CD8-positive, alpha-beta memory T cell (primary cell): ENCODE results near the gene LCN9. TPM values are rescaled to one million over a fixed set of nuclear protein-coding genes. Genes with fewer than 3 reads are reported as not detected.
A peak's percentile ranks its signal among the peaks of the same experiment; 100 is the strongest.

Experiments
- CTCF ChIA-PET: fragments of 350-600 bp; sonication (Branson Sonifier 250); formaldehyde crosslinking; loops from one replicate; lab custom pipeline; 2021; ENCODE audit warnings: antibody characterized with exemption; lab: Charles Lee
- POLR2A ChIA-PET: fragments of 350-600 bp; sonication (Branson Sonifier 250); formaldehyde crosslinking; loops from one replicate; lab custom pipeline; 2021; ENCODE audit warnings: antibody characterized with exemption; lab: Charles Lee
- DNase-seq, 5 donors: peaks; one replicate each; pipeline versions ENCODE4 v3.0.0 to v3.0.0-alpha.2; 2020 to 2022; ENCODE audit warnings: mixed read lengths in 1 of 5
- H3K27ac ChIP-seq: one replicate; pipeline ENCODE4 v1.7.0; 2013; ENCODE audit warnings: low read depth, mild to moderate bottlenecking, low read length, moderate library complexity
- H3K27me3 ChIP-seq: 2 replicates; pipeline ENCODE4 v1.7.0; 2013; ENCODE audit warnings: low read length, mild to moderate bottlenecking; ENCODE audit not compliant: insufficient read depth, poor library complexity, severe bottlenecking
- H3K36me3 ChIP-seq: 2 replicates; pipeline ENCODE4 v1.7.0; 2013; ENCODE audit warnings: mild to moderate bottlenecking, low read length, moderate library complexity; ENCODE audit not compliant: insufficient read depth
- H3K4me1 ChIP-seq: 2 replicates; pipeline ENCODE4 v1.7.0; 2013; ENCODE audit warnings: mild to moderate bottlenecking, low read length, moderate library complexity; ENCODE audit not compliant: insufficient read depth
- H3K4me3 ChIP-seq: 2 replicates; pipeline ENCODE4 v1.7.0; 2013; ENCODE audit warnings: mild to moderate bottlenecking, low read length
- H3K9me3 ChIP-seq: 2 replicates; pipeline ENCODE4 v1.7.0; 2013; ENCODE audit warnings: mild to moderate bottlenecking, low read length
- H3K27ac Mint-ChIP-seq, 8 donors: one replicate each; pipeline ENCODE4 v1.8.0; 2020 to 2021; ENCODE audit warnings: mixed read lengths in 8 of 8, mild to moderate bottlenecking in 6 of 8, inconsistent platforms in 3 of 8, moderate library complexity in 3 of 8
- H3K27me3 Mint-ChIP-seq, 2 donors: one replicate each; pipeline ENCODE4 v1.8.0; 2020 to 2021; ENCODE audit warnings: mixed read lengths in 2 of 2, mild to moderate bottlenecking in 1 of 2, moderate library complexity in 1 of 2
- H3K36me3 Mint-ChIP-seq, 3 donors: one replicate each; pipeline ENCODE4 v1.8.0; 2020 to 2021; ENCODE audit warnings: mixed read lengths in 3 of 3, inconsistent platforms in 1 of 3, mild to moderate bottlenecking in 1 of 3
- H3K4me1 Mint-ChIP-seq, 3 donors: one replicate each; pipeline ENCODE4 v1.8.0; 2020 to 2021; ENCODE audit warnings: mixed read lengths in 3 of 3, inconsistent platforms in 1 of 3, mild to moderate bottlenecking in 1 of 3
- H3K4me3 Mint-ChIP-seq, 7 donors: one replicate each; pipeline ENCODE4 v1.8.0; 2020 to 2021; ENCODE audit warnings: mixed read lengths in 7 of 7, mild to moderate bottlenecking in 6 of 7, moderate library complexity in 4 of 7, inconsistent platforms in 2 of 7
- H3K9me3 Mint-ChIP-seq, 5 donors: one replicate each; pipeline ENCODE4 v1.8.0; 2020 to 2022; ENCODE audit warnings: mixed read lengths in 5 of 5, mild to moderate bottlenecking in 3 of 5, moderate library complexity in 2 of 5, inconsistent platforms in 1 of 5
- polyA plus RNA-seq: library from polyadenylated mRNA; unstranded; fragments of 300-500 nt; fragmentation: Illumina TruSeq; gene quantifications from one replicate; pipeline ENCODE4 v1.2.3, GENCODE V29; 2021
- total RNA-seq, 2 experiments: library from RNA; stranded (reverse); gene quantifications; one replicate each; pipeline ENCODE4 v1.2.3, GENCODE V29; 2021

LCN9 gene
- total and polyA plus RNA-seq, 3 experiments from 2014 or later, result not detected

GRCh38 chr9:135707252-135708138, 44.4 kb downstream of the LCN9 start:
- H3K27me3 Mint-ChIP-seq, result peaks cover 10 to 11% of the 10 kb centered on the region in 2 donors
- Histone ChIP-seq H3K27ac (no peak overlapping the region), H3K36me3 (no peaks in the 10 kb centered on the region), H3K27me3 (peaks cover 10% of the 10 kb centered on the region), H3K4me3 (no peak overlapping the region), H3K9me3 (no peaks in the 10 kb centered on the region), H3K4me1 (no peaks in the 10 kb centered on the region)
- DNase-seq, result no peak
- H3K27ac Mint-ChIP-seq, result no peak overlapping the region
- H3K36me3 Mint-ChIP-seq, result no peaks in the 10 kb centered on the region
- H3K4me1 Mint-ChIP-seq, result no peaks in the 10 kb centered on the region
- H3K4me3 Mint-ChIP-seq, result no peak overlapping the region
- ChIA-PET CTCF (no interaction called here), POLR2A (no interaction called here)
- H3K9me3 Mint-ChIP-seq, result no peaks in the 10 kb centered on the region

- ChIA-PET POLR2A (no interaction called here), CTCF (no interaction called here)
- no peaks in the 10 kb centered on the region for H3K9me3 Mint-ChIP-seq
- no peak overlapping the region for H3K27ac ChIP-seq
- H3K4me3 Mint-ChIP-seq, result no peak overlapping the region
- H3K36me3 Mint-ChIP-seq, result no peaks in the 10 kb centered on the region
- H3K27me3 Mint-ChIP-seq, result peaks cover 11 to 13% of the 10 kb centered on the region in 2 donors
- H3K4me3 ChIP-seq, result no peak overlapping the region
- no peaks in the 10 kb centered on the region for H3K4me1 Mint-ChIP-seq
- H3K9me3 ChIP-seq, result no peaks in the 10 kb centered on the region
- peaks cover 5% of the 10 kb centered on the region for H3K27me3 ChIP-seq
- H3K4me1 ChIP-seq, result no peaks in the 10 kb centered on the region
- no peak overlapping the region for H3K27ac Mint-ChIP-seq
- no peak for DNase-seq
- no peaks in the 10 kb centered on the region for H3K36me3 ChIP-seq
These were observed 45.1 kb downstream of the LCN9 start for GRCh38 chr9:135708164-135708563.

- Histone ChIP-seq H3K27ac (no peak overlapping the region), H3K9me3 (no peaks in the 10 kb centered on the region), H3K4me3 (no peak overlapping the region), H3K36me3 (no peaks in the 10 kb centered on the region), H3K4me1 (no peaks in the 10 kb centered on the region), H3K27me3 (peaks cover 5% of the 10 kb centered on the region)
- CTCF ChIA-PET, result no interaction called here
- no peak overlapping the region for H3K27ac Mint-ChIP-seq
- no peaks in the 10 kb centered on the region for H3K36me3 Mint-ChIP-seq
- H3K27me3 Mint-ChIP-seq, result peaks cover 20 to 28% of the 10 kb centered on the region in 2 donors
- H3K9me3 Mint-ChIP-seq, result no peaks in the 10 kb centered on the region
- POLR2A ChIA-PET, result no interaction called here
- peaks cover 0 to 8% (median 0%) of the 10 kb centered on the region in 3 donors for H3K4me1 Mint-ChIP-seq
- no peak for DNase-seq
- no peak overlapping the region for H3K4me3 Mint-ChIP-seq
These were observed 48.3 kb downstream of the LCN9 start for GRCh38 chr9:135711391-135711790.

- no peak overlapping the region for H3K4me3 ChIP-seq
- H3K4me3 Mint-ChIP-seq, result no peak overlapping the region
- H3K9me3 Mint-ChIP-seq, result no peaks in the 10 kb centered on the region
- H3K36me3 Mint-ChIP-seq, result no peaks in the 10 kb centered on the region
- ChIA-PET CTCF (no interaction called here), POLR2A (no interaction called here)
- H3K36me3 ChIP-seq, result no peaks in the 10 kb centered on the region
- H3K27me3 Mint-ChIP-seq, result peaks cover 22 to 33% of the 10 kb centered on the region in 2 donors
- H3K27ac Mint-ChIP-seq, result no peak overlapping the region
- H3K9me3 ChIP-seq, result no peaks in the 10 kb centered on the region
- peaks cover 0 to 8% (median 0%) of the 10 kb centered on the region in 3 donors for H3K4me1 Mint-ChIP-seq
- no peak for DNase-seq
- no peaks in the 10 kb centered on the region for H3K4me1 ChIP-seq
- peaks cover 5% of the 10 kb centered on the region for H3K27me3 ChIP-seq
- no peak overlapping the region for H3K27ac ChIP-seq
These were observed 48.8 kb downstream of the LCN9 start for GRCh38 chr9:135711881-135712280.

- Histone ChIP-seq H3K4me1 (no peaks in the 10 kb centered on the region), H3K36me3 (no peaks in the 10 kb centered on the region), H3K9me3 (no peaks in the 10 kb centered on the region), H3K27me3 (peaks cover 5% of the 10 kb centered on the region), H3K27ac (no peak overlapping the region), H3K4me3 (no peak overlapping the region)
- POLR2A ChIA-PET, result no interaction called here
- Mint-ChIP-seq H3K4me1 (peaks cover 0 to 8% (median 0%) of the 10 kb centered on the region in 3 donors), H3K36me3 (no peaks in the 10 kb centered on the region), H3K27me3 (peaks cover 22 to 38% of the 10 kb centered on the region in 2 donors), H3K9me3 (no peaks in the 10 kb centered on the region), H3K4me3 (peak overlapping the region in 1 of 7 donors; percentile 56), H3K27ac (no peak overlapping the region)
- CTCF ChIA-PET, result no interaction called here
- DNase-seq, result no peak
These were observed 49.6 kb downstream of the LCN9 start for GRCh38 chr9:135712613-135713295.

GRCh38 chr9:135714242-135715055, 51.3 kb downstream of the LCN9 start:
- ChIA-PET POLR2A (no interaction called here), CTCF (no interaction called here)
- Histone ChIP-seq H3K27me3 (peaks cover 5% of the 10 kb centered on the region), H3K9me3 (no peaks in the 10 kb centered on the region), H3K4me3 (no peak overlapping the region), H3K4me1 (no peaks in the 10 kb centered on the region), H3K36me3 (no peaks in the 10 kb centered on the region), H3K27ac (no peak overlapping the region)
- Mint-ChIP-seq H3K27me3 (peaks cover 21 to 47% of the 10 kb centered on the region in 2 donors), H3K9me3 (no peaks in the 10 kb centered on the region), H3K36me3 (no peaks in the 10 kb centered on the region), H3K27ac (no peak overlapping the region), H3K4me3 (no peak overlapping the region), H3K4me1 (peaks cover 0 to 8% (median 0%) of the 10 kb centered on the region in 3 donors)
- DNase-seq, result no peak

GRCh38 chr9:135715056-135715595, 52.0 kb downstream of the LCN9 start:
- H3K4me3 Mint-ChIP-seq, result peak overlapping the region in 1 of 7 donors; percentile 20
- Histone ChIP-seq H3K9me3 (no peaks in the 10 kb centered on the region), H3K4me1 (no peaks in the 10 kb centered on the region), H3K27me3 (peaks cover 5% of the 10 kb centered on the region), H3K36me3 (no peaks in the 10 kb centered on the region), H3K27ac (no peak overlapping the region), H3K4me3 (no peak overlapping the region)
- DNase-seq, result no peak
- peaks cover 0 to 8% (median 0%) of the 10 kb centered on the region in 3 donors for H3K4me1 Mint-ChIP-seq
- ChIA-PET CTCF (no interaction called here), POLR2A (no interaction called here)
- H3K36me3 Mint-ChIP-seq, result no peaks in the 10 kb centered on the region
- H3K27me3 Mint-ChIP-seq, result peaks cover 21 to 47% of the 10 kb centered on the region in 2 donors
- H3K9me3 Mint-ChIP-seq, result no peaks in the 10 kb centered on the region
- H3K27ac Mint-ChIP-seq, result no peak overlapping the region
